ENCODE data around the gene VEGFC. TPM values are rescaled to one million over a fixed set of nuclear protein-coding genes. Genes with fewer than 3 reads are reported as not detected.

Gene VEGFC
- total RNA-seq, 2 donors from 2014 or later, result 1.3 to 3.6 TPM

DNA sequence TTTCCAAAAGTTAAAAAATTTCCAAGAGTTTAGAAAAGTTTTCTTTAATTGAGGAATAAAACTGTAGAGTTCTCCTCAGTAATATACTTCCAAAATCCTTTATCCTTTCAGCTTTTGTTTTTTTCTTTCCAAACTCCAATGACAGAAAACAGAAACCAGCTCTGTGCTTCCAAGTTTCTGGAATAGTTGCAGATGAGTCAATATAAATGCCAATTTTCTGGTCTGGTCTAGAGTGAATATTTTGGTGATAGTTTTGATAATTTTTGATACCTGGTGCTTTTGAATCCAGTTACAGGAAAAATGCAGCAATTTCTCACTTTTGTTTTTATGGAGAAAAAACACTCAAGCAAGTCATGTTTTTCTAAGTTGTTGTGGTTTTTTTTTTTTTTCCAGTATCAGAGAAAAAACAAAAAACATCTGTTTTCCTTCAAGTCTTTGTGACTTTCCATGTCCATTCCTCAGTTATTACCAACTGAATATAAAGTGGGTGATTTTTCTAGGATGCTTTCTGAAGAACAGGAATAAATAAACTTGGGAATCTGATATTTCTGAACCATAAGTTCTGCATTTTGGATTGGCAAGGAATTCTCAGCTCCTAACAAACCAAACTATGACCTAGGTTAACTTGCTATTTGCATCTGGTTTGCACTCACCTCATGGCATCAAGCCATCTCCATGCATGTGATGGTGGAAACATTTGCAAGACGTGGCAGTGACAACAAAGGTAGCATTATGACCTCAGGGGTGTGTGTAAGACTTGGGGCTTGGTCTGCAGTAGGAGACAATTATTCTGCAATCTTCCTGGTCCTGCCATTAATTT lies 139.1 kb downstream of the VEGFC start:
- intact Hi-C loops (cut with DNase I), result no loop called here
- 15 to 21% methylated on average over 1 of the region's 1 CpG for WGBS, 2 donors
- no peaks in the 10 kb centered on the region for H3K36me3 ChIP-seq (replicated peaks in 1 of 2; ENCODE audit: insufficient read depth in 1 of 2, low read depth in 2 of 2)
- H3K4me3 ChIP-seq, result no peak overlapping the region
- DNase-seq, result no peak
- H3K27me3 ChIP-seq, result no peaks in the 10 kb centered on the region
- H3K9me3 ChIP-seq, result no peaks in the 10 kb centered on the region
- H3K27ac ChIP-seq, result no peak overlapping the region
- H3K4me1 ChIP-seq, result no peaks in the 10 kb centered on the region
- no peak for ATAC-seq
- TF ChIP-seq POLR2A (IDR thresholded peaks at IDR 0.05), result no peak
- TF ChIP-seq, protein P1, sequence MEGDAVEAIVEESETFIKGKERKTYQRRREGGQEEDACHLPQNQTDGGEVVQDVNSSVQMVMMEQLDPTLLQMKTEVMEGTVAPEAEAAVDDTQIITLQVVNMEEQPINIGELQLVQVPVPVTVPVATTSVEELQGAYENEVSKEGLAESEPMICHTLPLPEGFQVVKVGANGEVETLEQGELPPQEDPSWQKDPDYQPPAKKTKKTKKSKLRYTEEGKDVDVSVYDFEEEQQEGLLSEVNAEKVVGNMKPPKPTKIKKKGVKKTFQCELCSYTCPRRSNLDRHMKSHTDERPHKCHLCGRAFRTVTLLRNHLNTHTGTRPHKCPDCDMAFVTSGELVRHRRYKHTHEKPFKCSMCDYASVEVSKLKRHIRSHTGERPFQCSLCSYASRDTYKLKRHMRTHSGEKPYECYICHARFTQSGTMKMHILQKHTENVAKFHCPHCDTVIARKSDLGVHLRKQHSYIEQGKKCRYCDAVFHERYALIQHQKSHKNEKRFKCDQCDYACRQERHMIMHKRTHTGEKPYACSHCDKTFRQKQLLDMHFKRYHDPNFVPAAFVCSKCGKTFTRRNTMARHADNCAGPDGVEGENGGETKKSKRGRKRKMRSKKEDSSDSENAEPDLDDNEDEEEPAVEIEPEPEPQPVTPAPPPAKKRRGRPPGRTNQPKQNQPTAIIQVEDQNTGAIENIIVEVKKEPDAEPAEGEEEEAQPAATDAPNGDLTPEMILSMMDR (IDR thresholded peaks at IDR 0.05), result no peak

DNA sequence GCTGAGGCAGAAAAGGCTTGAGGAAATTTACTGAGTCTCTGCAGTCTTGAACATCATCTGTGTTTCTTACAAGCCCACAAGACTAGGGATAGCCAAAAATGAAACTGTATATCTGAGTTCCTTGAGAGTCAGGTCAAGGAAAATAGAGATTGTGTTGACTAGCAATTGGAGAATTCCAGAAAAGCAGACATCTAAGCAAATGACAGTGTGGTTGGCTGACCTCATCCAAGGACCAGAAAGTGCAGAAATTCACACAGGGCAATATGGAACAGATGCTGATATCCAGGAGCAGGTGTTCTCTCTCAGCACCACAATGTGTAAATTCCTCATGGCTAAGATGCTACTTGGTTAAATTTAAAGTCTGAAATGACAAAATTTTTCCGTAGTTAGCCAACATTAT lies 146.4 kb downstream of the VEGFC start:
- no peak for DNase-seq
- H3K27ac ChIP-seq, result no peak overlapping the region
- H3K27me3 ChIP-seq, result no peaks in the 10 kb centered on the region
- H3K9me3 ChIP-seq, result no peaks in the 10 kb centered on the region
- H3K4me1 ChIP-seq, result no peaks in the 10 kb centered on the region
- no peak overlapping the region for H3K4me3 ChIP-seq
- no peak for TF ChIP-seq POLR2A (IDR thresholded peaks at IDR 0.05)
- TF ChIP-seq, protein P1 (IDR thresholded peaks at IDR 0.05), result no peak
- 45 to 56% methylated on average over 1 of the region's 1 CpG for WGBS, 2 donors
- intact Hi-C loops (cut with DNase I), result no loop called here
- no peak for ATAC-seq
- no peaks in the 10 kb centered on the region for H3K36me3 ChIP-seq (replicated peaks in 1 of 2; ENCODE audit: insufficient read depth in 1 of 2, low read depth in 2 of 2)

DNA sequence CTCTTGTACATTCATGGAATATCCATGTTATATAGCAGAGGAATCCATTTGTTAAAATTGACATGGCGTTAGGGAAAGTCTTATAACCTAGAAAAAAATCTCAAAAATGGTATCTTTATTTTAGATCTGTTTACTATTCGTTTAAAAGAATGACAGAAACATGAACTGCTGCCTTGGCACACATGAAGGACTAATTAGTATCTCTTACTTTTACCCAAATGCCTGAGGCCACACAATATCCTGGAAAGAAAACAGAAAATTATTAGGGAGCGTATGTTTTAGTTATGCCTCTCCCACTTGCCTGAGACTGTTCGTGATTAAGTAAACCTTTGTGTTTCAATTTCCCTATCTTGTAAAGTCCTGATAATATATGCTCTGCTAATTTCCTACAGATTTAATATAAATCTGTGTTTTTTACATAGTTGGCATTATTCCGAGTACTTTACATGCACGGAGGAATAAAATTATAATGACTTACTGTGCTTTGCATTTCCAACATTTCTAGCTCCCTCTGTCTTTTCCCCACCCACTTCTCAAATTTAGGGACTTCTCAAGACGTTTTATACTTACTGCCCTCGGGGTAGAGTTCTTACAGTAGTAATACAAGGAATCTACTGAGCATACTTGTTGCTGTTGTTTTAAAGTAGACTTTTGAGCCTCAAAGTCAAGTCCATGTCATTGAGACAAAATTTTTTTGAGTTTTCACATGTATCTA lies 147.3 kb downstream of the VEGFC start:
- intact Hi-C loops (cut with DNase I), result no loop called here
- WGBS, 2 donors, result 49 to 53% methylated on average over 8 of the region's 8 CpGs
- ATAC-seq, result no peak

DNA sequence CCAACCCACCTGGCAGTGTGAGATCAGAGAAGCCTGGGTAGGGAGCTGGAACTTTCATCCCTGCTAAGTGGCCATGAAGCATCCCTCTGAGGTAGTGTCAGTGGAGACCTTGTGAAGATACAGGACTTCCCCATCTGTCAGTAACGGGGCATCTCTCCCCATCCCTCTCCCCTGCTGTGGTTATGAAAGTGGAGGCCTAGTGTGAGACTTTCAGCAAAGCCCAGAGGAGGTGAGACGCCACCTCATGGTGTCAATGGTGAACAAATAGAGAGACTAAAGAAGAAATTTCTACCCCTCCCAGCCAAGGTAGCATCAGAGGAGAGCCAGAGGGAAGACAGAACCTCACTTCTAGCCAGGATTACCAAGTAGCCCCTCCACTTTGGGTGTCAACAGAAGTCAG lies 150.2 kb downstream of the VEGFC start:
- Histone ChIP-seq H3K4me3 (no peak overlapping the region), H3K4me1 (no peaks in the 10 kb centered on the region), H3K36me3 (replicated peaks in 1 of 2; ENCODE audit: insufficient read depth in 1 of 2, low read depth in 2 of 2) (no peaks in the 10 kb centered on the region), H3K9me3 (no peaks in the 10 kb centered on the region), H3K27ac (no peak overlapping the region), H3K27me3 (no peaks in the 10 kb centered on the region)
- DNase-seq (no peak), ATAC-seq (no peak)
- TF ChIP-seq, protein P1 (IDR thresholded peaks at IDR 0.05), result no peak
- intact Hi-C loops (cut with DNase I), result no loop called here
- 18 to 36% methylated on average over 2 of the region's 2 CpGs for WGBS, 2 donors

More for the DNA sequence above, 147.3 kb downstream of the VEGFC start:
- no peaks in the 10 kb centered on the region for H3K36me3 ChIP-seq (replicated peaks in 1 of 2; ENCODE audit: insufficient read depth in 1 of 2, low read depth in 2 of 2)
- no peak overlapping the region for H3K27ac ChIP-seq
- H3K9me3 ChIP-seq, result no peaks in the 10 kb centered on the region
- TF ChIP-seq POLR2A (IDR thresholded peaks at IDR 0.05), result no peak
- TF ChIP-seq, protein P1 (IDR thresholded peaks at IDR 0.05), result no peak
- no peaks in the 10 kb centered on the region for H3K27me3 ChIP-seq
- no peak overlapping the region for H3K4me3 ChIP-seq
- H3K4me1 ChIP-seq, result no peaks in the 10 kb centered on the region
- DNase-seq, result no peak
